NCI-H510A treated with DMSO at 0.1 percent for 48 hours (cell line): ENCODE results near the gene MTUS2.

Experiments used
- DNase-seq: peaks from one replicate; lab custom pipeline; 2025; lab: John Stamatoyannopoulos, UW

The MTUS2 gene

DNA sequence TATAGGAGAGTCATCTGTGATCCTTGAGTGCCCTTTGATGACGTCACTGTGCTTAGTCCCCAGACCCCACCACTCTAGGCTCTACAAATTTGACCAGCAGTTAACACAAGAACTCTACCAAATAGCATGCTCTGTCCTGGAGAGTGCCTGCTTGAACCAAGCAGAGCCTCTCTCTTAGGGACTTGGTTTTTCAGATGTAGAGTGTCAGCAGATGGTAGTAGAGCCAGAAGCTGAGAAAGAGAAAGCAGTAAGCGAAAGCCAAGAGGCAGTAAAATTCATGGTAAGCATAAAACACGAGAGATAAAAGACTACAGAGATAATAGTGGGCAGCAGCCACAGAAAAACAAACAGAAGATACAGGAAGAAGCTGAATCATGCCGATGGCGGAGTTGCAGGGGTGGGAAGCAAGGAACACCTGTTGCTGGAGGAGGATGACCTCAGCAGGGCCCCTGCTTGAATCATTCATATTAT lies 582.1 kb downstream of the MTUS2 start:
- peak; percentile 27 for DNase-seq

GRCh38 chr13:29405401-29405800 lies 585.3 kb downstream of the MTUS2 start:
- no peak for DNase-seq

DNA sequence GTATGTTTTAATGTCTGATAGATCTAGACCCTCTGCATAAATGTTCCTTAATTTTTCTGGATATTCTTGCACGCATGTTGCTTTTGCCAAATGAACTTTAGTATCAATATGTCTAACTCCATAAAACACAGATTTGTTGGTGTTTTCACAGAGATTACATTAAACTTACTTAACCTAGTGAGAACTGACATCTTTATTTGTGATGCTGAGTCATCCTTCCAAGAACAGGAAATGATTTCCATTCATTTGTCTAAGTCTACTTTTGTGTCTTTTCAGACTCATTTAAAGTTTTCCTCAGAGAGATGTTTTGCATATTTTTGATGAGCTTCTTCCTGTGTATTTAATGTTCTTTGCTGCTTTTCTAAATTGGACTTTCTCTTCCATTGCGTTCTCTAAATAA lies 591.3 kb downstream of the MTUS2 start:
- DNase-seq, result no peak

- DNase-seq, result no peak
Measured at GRCh38 chr13:29418026-29418425, 597.9 kb downstream of the MTUS2 start.

- DNase-seq, result no peak
Measured at GRCh38 chr13:29421118-29421517, 601.0 kb downstream of the MTUS2 start.

DNA sequence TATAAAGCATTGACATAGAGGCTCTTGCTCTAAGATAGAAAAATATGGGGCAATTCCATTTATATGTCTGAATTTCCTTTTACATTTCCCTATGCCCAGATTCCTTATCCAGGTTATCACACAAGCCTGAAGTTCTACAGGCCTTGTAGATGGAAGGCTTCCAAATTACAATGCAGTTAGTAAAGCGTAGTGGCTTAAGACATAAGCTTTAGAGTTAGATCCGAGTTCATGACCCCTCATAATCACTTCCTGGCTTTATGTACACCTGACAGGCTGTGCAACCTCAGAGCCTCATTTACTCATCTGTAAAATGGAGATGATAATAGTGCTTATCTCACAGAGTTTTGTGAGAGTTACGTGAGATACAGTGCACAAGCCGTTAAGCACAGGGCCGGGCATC lies 601.9 kb downstream of the MTUS2 start:
- DNase-seq, result no peak

DNA sequence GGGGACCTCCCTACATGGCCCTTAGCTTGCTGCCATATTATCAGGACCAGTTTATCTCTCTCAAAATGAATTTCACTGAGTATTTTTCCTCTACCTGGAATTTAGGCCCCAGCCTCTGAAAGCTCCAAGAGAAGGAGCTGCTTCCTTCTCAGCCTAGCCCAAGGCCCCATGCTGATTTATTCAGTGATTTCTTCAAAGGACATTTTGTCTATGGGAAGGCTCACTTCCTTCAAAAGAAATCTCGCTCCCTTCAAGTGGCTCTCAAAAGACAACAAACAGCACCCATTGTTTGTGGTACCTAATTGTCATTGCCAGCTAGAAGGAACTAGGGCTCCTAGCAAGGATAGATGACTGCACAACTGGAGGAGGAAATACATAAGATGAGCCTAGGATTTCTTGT lies 602.9 kb downstream of the MTUS2 start:
- DNase-seq, result no peak

DNA sequence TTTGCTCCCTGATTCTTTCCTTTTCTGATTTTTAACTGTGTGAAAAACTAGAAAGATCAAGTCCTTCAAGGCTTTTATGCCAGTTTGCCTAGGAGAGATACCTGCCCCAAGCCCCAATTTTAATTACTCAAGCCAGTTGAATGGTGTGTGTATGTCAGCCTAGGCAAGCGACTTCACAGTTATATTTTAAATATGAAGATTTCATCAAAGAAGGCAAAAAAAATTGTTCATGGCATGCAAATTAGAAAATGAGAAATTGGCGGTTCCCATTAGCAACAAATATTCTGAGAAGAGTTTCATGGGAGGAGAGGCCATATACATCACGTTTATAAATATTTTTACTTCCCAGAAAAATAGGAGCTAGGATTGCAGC lies 607.8 kb downstream of the MTUS2 start:
- DNase-seq, result no peak

DNA sequence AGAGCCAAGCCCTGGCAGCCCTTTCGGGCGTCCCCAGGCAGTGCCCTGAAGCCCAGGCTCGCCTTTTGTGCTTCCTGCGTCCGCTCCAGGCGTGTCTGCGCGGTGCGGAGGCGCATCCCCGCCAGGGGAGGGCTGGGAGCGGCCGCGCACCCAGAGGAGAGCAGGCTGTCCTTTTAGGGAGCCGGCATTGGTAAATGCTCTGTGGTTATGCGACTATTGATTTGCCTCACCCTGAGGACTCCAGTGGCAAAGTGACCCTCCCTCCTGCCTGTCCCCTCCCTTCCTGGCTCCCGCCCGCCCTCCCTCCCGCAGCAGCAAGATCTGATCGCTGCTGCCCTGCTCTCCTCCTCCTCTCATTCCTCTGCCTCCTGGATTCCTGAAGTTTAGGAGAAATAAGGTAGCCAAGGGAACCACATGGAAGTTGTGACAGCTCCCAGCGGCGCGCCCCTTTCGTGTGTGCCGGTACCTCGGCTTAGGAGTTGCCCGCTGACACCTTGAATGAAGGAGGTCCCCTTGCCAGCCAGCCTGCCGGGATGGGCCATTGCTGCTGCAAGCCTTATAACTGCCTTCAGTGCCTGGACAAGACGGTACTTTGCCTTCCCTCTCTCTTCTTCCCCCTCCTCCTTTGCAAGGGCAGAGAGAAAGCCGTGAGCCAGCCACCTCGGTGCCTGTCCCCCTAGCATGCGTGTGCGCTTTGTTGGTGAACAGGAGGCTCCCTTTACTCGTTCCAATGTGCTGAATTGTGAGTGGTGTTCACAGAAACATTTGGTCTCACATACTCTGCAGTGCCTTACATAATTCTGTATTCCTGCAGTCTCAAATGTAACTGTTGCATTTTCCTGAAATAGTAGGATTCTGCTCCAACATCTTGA lies 608.4 kb downstream of the MTUS2 start:
- DNase-seq, result peak; percentile 57

GRCh38 chr13:29429286-29429900 lies 609.3 kb downstream of the MTUS2 start:
- no peak for DNase-seq

- no peak for DNase-seq
Measured at GRCh38 chr13:29434217-29434945, 614.2 kb downstream of the MTUS2 start.

- DNase-seq, result peak; percentile 50
Measured at GRCh38 chr13:29435125-29435911, 615.2 kb downstream of the MTUS2 start.

GRCh38 chr13:29436291-29436690 lies 616.2 kb downstream of the MTUS2 start:
- no peak for DNase-seq

DNA sequence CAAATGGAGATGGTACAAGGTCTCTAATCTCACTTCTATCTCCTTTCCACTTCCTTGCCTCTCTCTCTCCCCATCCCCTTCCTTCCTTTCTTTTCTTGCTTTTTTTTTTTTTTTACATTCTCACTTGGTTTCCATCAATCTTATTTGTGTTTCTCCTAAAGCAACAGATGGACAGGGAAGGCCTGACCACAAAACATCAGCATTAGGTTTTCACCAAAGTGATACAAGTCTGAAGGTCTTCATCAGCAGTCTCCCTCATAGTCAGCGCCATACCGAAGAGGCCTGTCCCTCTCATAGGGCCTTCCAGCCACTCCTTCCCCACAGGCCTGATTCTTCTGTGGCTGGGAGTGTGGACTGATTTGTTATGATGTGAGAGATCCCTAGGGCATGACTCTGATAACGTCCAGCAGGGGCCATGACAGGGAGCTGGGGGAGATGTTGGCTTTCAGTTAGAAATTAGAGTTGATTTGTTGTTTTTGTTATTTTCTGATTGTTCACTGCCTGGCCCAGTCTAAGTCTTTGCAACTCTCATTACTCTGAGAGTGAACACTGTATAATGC lies 616.7 kb downstream of the MTUS2 start:
- no peak for DNase-seq

- DNase-seq, result no peak
Measured at GRCh38 chr13:29438769-29439168, 618.6 kb downstream of the MTUS2 start.

- no peak for DNase-seq
Measured at GRCh38 chr13:29439601-29440388, 619.7 kb downstream of the MTUS2 start.

GRCh38 chr13:29441306-29441705 lies 621.2 kb downstream of the MTUS2 start:
- DNase-seq, result no peak

- no peak for DNase-seq
Measured at GRCh38 chr13:29446016-29446415, 625.9 kb downstream of the MTUS2 start.

- DNase-seq, result no peak
Measured at GRCh38 chr13:29448174-29448573, 628.0 kb downstream of the MTUS2 start.

DNA sequence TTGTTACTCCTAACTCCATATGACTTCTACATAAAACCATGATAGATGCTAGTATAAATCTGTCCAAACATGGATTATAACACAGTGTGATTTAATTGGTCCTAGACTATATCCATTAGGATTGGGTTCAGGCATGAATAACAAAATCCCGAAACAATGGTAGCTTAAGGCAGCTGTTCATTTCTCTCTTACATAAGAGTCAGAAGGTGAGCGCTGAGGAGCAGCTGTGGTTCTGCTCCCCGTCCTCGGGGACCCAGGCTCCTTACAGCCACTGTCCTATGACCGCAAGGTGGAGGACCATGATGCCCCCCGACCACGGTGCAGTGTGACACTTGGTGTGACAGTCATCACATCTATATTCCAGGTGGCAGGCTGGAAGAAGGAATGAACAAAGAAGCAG lies 629.6 kb downstream of the MTUS2 start:
- no peak for DNase-seq

DNA sequence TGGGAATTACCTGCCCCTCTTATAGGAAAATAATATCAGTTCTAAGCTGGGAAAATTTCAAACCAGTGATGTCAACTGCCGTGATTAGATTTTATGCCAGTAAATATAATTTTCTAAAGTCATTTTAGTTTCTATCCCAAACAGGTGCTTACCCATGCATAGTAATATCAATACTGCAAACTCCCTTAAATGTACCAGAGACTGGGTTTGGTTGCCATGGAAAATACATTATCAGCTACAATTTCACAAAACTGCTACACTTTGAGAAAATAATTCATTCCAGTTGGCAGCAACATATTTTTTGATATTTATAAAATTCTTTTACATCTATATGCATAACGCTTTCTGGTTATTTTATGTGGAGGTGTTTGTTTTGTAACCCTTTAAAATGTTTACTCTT lies 631.8 kb downstream of the MTUS2 start:
- DNase-seq, result no peak
